Loucy (cell line): ENCODE results near the gene EXTL1.

Source experiments
- EZH2phosphoT487 ChIP-seq: fragments of 200-600 bp; IDR thresholded peaks from 2 replicates; pipeline ENCODE4 v1.6.1; 2018; ENCODE audit warnings: antibody characterized with exemption, mild to moderate bottlenecking, moderate library complexity, borderline replicate concordance
- TF ChIP-seq, protein P1 (sequence below): fragments of 200-600 bp; sonication (generic); conservative IDR thresholded peaks from 2 replicates; pipeline ENCODE4 v1.5.1; 2014; ENCODE audit warnings: mild to moderate bottlenecking, antibody characterized with exemption, low read length

DNA sequence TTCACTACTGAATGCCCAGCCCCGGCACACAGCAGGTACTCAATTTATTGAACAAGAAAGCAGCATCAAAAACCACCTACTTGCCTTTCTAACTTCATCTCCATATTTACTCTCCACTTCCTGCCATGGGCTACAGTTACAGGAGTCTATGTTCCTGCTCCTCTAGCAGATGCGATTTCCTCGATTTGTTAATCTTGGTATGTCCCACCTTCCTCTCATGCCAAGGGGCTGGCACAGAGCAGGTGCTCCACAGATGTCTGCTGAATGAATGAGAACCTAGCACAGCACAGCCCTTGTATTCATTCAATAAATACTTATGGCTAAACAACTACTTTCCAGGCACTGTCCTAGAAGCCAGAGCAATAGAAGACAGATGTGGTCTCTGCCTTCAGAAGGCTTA lies 35.9 kb upstream of the EXTL1 start:
- TF ChIP-seq, protein P1, sequence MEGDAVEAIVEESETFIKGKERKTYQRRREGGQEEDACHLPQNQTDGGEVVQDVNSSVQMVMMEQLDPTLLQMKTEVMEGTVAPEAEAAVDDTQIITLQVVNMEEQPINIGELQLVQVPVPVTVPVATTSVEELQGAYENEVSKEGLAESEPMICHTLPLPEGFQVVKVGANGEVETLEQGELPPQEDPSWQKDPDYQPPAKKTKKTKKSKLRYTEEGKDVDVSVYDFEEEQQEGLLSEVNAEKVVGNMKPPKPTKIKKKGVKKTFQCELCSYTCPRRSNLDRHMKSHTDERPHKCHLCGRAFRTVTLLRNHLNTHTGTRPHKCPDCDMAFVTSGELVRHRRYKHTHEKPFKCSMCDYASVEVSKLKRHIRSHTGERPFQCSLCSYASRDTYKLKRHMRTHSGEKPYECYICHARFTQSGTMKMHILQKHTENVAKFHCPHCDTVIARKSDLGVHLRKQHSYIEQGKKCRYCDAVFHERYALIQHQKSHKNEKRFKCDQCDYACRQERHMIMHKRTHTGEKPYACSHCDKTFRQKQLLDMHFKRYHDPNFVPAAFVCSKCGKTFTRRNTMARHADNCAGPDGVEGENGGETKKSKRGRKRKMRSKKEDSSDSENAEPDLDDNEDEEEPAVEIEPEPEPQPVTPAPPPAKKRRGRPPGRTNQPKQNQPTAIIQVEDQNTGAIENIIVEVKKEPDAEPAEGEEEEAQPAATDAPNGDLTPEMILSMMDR, result no peak
- no peak for TF ChIP-seq EZH2phosphoT487
